SU-DHL-6 (cell line): ENCODE data around the gene PKN3.

Experiments used
- H2AFZ ChIP-seq: fragments of 200-600 bp; sonication (generic); 2 replicates; pipeline ENCODE4 v1.6.1; 2014; ENCODE audit warnings: low read depth, mild to moderate bottlenecking, moderate library complexity, mixed read lengths, antibody characterized with exemption, low read length; ENCODE audit not compliant: severe bottlenecking
- H3F3A ChIP-seq: fragments of 200-600 bp; shearing (Covaris generic); 2 replicates; pipeline ENCODE4 v1.6.0; 2016; ENCODE audit warnings: antibody characterized with exemption, mild to moderate bottlenecking; ENCODE audit not compliant: insufficient read depth
- H3K27ac ChIP-seq: fragments of 200-600 bp; sonication (generic); 2 replicates; pipeline ENCODE4 v1.5.1; 2016; ENCODE audit warnings: low read depth, mild to moderate bottlenecking, low read length, moderate library complexity, mixed read lengths
- H3K27me3 ChIP-seq: fragments of 200-600 bp; sonication (generic), shearing (Covaris generic); 2 replicates; pipeline ENCODE4 v1.6.0; 2014; ENCODE audit warnings: mild to moderate bottlenecking, low read length
- H3K36me3 ChIP-seq: fragments of 200-600 bp; sonication (generic); 2 replicates; pipeline ENCODE4 v1.6.1; 2014; ENCODE audit warnings: mild to moderate bottlenecking, low read length, mixed read lengths
- H3K4me2 ChIP-seq: fragments of 300-600, 200-600 bp; shearing (Covaris generic), sonication (generic); 2 replicates; pipeline ENCODE4 v1.6.0; 2014; ENCODE audit warnings: low read length, low read depth, mild to moderate bottlenecking; ENCODE audit not compliant: poor library complexity, severe bottlenecking
- H3K4me3 ChIP-seq: fragments of 200-600 bp; sonication (generic); 2 replicates; pipeline ENCODE4 v1.5.1; 2014; ENCODE audit warnings: antibody characterized with exemption, low read length, mild to moderate bottlenecking, mixed read lengths; ENCODE audit not compliant: insufficient read depth, poor library complexity, severe bottlenecking
- H3K79me2 ChIP-seq: fragments of 200-600 bp; sonication (generic); 2 replicates; pipeline ENCODE4 v1.6.1; 2014; ENCODE audit warnings: mild to moderate bottlenecking, low read length, moderate library complexity; ENCODE audit not compliant: insufficient read depth
- H3K9ac ChIP-seq: fragments of 200-600 bp; sonication (generic); 2 replicates; pipeline ENCODE4 v1.7.0; 2014; ENCODE audit warnings: mild to moderate bottlenecking, low read length
- H3K9me2 ChIP-seq: fragments of 200-600 bp; sonication (generic); replicated peaks from 2 replicates; pipeline ENCODE4 v1.6.1; 2014; ENCODE audit warnings: low read length; ENCODE audit not compliant: insufficient read depth
- H3K9me3 ChIP-seq: fragments of 200-600 bp; sonication (generic); 2 replicates; pipeline ENCODE4 v1.6.1; 2014; ENCODE audit warnings: low read length, mixed read lengths; ENCODE audit not compliant: insufficient read depth
- H4K20me1 ChIP-seq: fragments of 200-600 bp; sonication (generic); 2 replicates; pipeline ENCODE4 v1.6.1; 2014; ENCODE audit warnings: low read depth, mild to moderate bottlenecking, antibody characterized with exemption, low read length, moderate library complexity, mixed read lengths
- CTCF ChIP-seq: fragments of 200-600 bp; sonication (generic); IDR thresholded peaks from one replicate; pipeline ENCODE4 v1.5.1; 2017; ENCODE audit warnings: antibody characterized with exemption, mild to moderate bottlenecking, low read length, moderate library complexity; ENCODE audit not compliant: insufficient read depth, poor library complexity, severe bottlenecking
- EZH2phosphoT487 ChIP-seq: fragments of 200-600 bp; sonication (generic), shearing (Covaris generic); conservative IDR thresholded peaks from 2 replicates; pipeline ENCODE4 v1.6.1; 2018; ENCODE audit warnings: mild to moderate bottlenecking, antibody characterized with exemption, low read length, moderate library complexity, mixed read lengths

Gene PKN3

GRCh38 chr9:128718475-128718874 lies 16.2 kb downstream of the PKN3 start:
- Histone ChIP-seq H4K20me1 (no peaks in the 10 kb centered on the region), H3K4me3 (no peak overlapping the region), H2AFZ (no peak overlapping the region), H3K9me3 (no peaks in the 10 kb centered on the region), H3K9ac (no peak overlapping the region), H3F3A (peaks cover 5% of the 10 kb centered on the region; the same call in 1 of the 2 replicates), H3K27ac (no peak overlapping the region), H3K79me2 (peaks cover 11% of the 10 kb centered on the region), H3K36me3 (no peaks in the 10 kb centered on the region), H3K9me2 (no peaks in the 10 kb centered on the region), H3K4me2 (no peak overlapping the region), H3K27me3 (no peaks in the 10 kb centered on the region)
- TF ChIP-seq CTCF (no peak), EZH2phosphoT487 (no peak)

DNA sequence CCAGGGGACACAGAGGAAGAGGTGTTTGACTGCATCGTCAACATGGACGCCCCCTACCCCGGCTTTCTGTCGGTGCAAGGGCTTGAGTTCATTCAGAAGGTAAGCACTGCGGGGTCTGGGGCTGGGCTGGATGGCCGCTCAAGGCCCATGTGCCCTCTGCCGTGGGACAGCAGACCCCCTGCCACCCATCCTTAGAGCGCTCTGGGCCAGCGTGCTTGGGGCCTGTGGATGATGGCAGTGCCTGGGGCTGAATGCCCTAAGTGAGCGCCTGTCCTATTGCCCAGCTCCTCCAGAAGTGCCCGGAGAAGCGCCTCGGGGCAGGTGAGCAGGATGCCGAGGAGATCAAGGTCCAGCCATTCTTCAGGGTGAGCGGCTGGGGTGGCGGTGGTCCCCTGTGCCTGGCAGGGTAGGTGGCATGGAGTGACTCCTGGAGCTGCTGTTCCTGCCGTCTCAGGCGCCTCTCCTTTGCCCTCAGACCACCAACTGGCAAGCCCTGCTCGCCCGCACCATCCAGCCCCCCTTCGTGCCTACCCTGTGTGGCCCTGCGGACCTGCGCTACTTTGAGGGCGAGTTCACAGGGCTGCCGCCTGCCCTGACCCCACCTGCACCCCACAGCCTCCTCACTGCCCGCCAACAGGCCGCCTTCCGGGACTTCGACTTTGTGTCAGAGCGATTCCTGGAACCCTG lies 17.8 kb downstream of the PKN3 start:
- Histone ChIP-seq H3K9ac (no peak overlapping the region), H3K27me3 (no peaks in the 10 kb centered on the region), H3K4me3 (no peak overlapping the region), H4K20me1 (no peaks in the 10 kb centered on the region), H3K9me3 (no peaks in the 10 kb centered on the region), H3K36me3 (no peaks in the 10 kb centered on the region), H3F3A (peaks cover 5% of the 10 kb centered on the region; the same call in 1 of the 2 replicates), H2AFZ (no peak overlapping the region), H3K9me2 (no peaks in the 10 kb centered on the region), H3K27ac (no peak overlapping the region), H3K79me2 (peaks cover 21% of the 10 kb centered on the region), H3K4me2 (no peak overlapping the region)
- TF ChIP-seq EZH2phosphoT487 = no peak
- no peak for TF ChIP-seq CTCF

DNA sequence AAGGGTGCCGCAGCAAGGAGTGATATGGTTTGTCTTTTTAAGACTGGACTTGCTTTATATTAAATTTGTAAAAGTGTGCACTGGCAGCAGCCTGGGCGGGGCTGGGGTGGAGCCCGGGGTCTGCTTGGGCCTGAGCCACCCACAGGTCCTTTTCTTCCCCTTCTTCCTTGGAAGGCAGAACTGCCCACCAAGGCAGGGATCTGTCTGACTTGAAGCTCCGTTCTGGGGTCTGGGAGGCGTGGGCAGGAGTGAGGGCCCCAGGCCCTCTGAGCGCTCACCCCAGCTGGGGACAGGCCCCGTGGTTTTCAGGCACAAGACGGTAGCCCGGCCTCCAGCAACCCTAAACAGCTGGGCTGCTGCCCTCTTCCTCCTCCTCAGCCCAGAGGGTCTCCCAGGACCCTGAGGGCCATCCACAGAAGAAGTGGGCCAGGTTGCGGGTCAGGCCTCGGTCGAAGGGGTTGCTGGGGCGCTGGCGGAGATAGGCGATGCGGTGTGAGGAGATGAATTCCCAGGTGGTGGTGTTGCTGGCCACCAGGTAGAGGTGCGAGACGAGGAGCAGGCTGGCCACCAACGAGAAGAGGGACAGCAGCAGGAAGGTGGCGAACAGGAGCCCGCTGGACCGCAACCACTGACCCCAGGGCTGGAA lies 18.7 kb downstream of the PKN3 start:
- TF ChIP-seq CTCF = no peak
- no peak for TF ChIP-seq EZH2phosphoT487
- Histone ChIP-seq H3K36me3 (no peaks in the 10 kb centered on the region), H3F3A (peaks cover 5% of the 10 kb centered on the region; the same call in 1 of the 2 replicates), H3K4me3 (no peak overlapping the region), H3K4me2 (no peak overlapping the region), H2AFZ (no peak overlapping the region), H4K20me1 (no peaks in the 10 kb centered on the region), H3K9me3 (no peaks in the 10 kb centered on the region), H3K9ac (no peak overlapping the region), H3K79me2 (peaks cover 24% of the 10 kb centered on the region), H3K27ac (no peak overlapping the region), H3K27me3 (no peaks in the 10 kb centered on the region), H3K9me2 (no peaks in the 10 kb centered on the region)
